G401.6 (cell line): ENCODE data around the gene AVP.

Experiments
- FAIRE-seq: peaks from 2 replicates; lab custom pipeline; 2012; peaks lifted over from hg19 to GRCh38; lab: Jason Lieb, UNC

The AVP gene

GRCh38 chr20:3109350-3110302, 25.1 kb upstream of the AVP start:
- no peak for FAIRE-seq

- FAIRE-seq = no peak
Observed at GRCh38 chr20:3107464-3108025, 23.0 kb upstream of the AVP start.

GRCh38 chr20:3106658-3107463, 22.3 kb upstream of the AVP start:
- FAIRE-seq = no peak

- no peak for FAIRE-seq
Observed at GRCh38 chr20:3106185-3106584, 21.7 kb upstream of the AVP start.

GRCh38 chr20:3105256-3106137, 21.0 kb upstream of the AVP start:
- FAIRE-seq = no peak

DNA sequence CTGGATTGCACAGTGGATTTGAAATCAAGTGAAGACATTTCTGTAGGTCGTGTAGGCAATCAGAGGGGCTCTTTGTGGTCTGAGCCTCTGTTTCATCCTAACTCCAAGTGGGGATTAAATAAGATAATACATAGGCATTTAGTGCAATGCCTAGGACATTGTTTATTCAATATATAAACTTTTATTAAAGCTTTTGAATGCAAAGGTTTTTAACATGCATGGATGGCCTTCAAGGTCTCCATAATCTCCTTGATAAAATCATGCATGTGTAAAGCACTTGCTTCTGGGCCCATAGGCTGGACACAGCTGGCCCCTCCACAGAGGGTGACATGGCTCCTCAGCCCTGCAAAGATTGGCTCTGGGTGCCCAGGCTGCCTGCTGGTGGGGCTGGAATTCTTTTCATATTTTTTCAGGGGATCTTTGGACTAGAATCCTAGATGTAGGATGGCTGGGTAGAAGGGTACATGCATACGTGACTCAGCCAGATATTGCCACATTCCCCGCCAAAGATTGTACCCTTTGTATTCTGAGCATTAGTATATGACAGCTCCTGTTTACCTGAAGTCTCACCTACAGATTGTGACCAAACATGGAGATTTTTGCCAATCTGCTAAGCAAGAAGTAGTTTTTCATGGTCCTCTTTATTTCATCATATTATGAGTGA, 19.0 kb upstream of the AVP start:
- no peak for FAIRE-seq

GRCh38 chr20:3102575-3103368, 18.2 kb upstream of the AVP start:
- no peak for FAIRE-seq

- no peak for FAIRE-seq
Observed at GRCh38 chr20:3101737-3102574, 17.4 kb upstream of the AVP start.

DNA sequence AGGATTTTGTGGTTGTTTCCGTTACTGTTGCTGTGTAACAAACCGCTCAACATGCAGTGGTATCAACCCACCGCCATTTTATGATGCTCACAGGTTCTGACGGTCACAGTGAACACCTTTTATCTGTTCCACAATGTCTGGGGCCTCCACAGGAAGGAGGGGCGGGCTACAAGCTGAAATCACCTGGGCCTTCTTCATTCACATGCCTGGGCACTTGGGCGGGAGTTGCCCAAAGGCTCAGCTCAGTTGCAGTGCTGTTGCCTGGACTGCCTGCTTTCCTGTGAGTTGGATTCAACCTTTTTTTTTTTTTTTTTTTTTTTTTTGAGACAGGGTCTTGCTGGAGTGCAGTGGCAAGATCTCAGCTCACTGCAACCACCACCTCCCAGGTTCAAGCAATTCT, 16.7 kb upstream of the AVP start:
- FAIRE-seq = no peak

DNA sequence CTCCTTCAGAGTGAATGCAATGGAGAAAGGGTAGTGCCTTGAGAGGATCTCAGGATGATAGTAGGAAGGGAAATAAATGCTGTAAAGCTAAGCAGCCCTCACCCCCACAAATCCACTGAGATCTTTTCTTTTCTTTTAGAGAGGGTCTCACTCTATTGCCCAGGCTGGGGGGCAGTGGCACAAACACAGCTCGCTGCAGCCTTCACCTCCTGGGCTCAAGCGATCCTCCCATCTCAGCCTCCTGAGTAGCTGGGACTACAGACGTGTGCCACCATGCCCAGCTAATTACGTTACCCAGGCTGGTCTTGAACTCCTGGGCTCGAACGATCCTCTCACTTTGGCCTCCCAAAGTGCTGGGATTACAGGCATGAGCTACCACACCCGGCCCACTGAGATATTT, 16.0 kb upstream of the AVP start:
- no peak for FAIRE-seq

GRCh38 chr20:3094848-3095629, 10.5 kb upstream of the AVP start:
- FAIRE-seq = no peak

DNA sequence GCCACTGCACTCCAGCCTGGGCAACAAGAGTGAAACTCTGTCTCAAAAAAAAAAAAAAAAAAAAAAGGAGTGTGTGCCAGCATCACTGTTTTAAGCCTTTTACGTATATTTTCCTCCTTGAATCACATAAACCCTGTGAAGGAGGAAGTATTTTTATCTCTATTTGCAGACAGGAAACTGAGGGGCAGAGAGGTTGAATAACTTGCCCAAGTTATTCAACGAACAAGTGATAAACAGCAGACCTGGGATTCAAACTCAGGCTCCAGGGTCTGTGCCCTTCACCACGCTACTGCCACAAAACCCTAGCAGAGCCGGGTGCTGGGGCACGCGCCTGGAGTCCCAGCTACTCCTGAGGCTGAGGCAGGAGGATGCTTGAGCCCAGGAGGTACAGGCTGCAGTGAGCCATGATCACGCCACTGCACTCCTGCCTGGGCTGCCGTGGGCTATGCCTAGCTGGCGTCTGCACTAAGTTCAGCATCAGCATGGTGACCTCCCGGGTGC, 9.4 kb upstream of the AVP start:
- no peak for FAIRE-seq

DNA sequence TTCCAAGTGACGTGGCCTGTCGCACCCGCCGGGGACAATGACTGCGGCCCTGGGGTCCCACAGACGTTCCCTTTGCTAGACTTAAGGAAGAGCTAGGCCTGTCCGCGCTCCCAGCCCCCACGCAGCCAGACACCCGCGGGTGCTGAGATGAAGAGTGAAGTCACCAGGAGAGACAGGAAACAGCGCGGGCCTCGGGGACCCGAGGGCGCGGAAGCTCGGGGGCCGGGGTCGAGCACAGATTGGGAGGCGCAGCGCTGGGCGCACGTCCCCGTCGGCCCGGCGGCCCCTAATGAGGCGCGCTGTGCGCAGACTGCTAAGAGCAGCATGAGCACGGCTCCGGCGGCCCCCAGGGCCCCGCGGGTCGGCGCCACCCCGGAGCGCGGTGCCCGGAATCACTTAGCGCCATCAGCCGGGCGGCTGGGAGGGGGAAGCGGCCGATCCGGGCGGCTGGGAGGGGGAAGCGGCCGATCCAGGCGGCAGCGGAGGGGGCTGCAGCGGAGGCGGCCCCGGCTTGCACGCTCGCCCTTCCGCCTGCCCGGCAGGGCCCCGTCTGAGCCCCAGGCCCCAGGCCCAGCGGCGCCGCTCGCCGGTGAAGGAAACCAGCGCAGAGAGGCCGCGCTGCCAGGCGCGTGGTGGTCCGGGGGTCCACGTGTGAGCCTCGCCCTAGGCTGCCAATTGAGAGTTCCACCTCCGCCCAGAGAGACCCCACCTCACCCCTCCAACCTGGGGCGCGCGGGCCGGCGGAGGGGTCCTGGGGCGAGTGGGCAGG, 8.3 kb upstream of the AVP start:
- no peak for FAIRE-seq

DNA sequence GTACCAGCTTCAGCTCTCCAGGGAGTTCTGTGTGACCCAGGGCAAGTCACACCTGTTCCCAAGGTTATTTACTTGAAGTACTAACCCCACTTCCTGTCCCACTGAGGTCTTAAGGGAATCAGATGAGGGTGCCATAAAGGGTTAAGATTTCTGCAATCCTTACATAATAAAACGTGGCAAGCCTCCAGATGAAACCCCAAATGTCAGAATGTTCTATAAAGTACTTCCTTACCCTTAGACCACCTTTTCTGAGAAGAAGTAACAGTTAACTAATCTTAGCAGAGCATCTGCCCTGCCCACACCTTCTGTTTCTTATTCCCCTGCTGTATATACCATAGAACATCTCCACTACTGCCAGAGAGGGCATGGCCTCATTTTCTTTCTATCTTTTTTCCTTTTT, 6.0 kb upstream of the AVP start:
- FAIRE-seq = no peak

DNA sequence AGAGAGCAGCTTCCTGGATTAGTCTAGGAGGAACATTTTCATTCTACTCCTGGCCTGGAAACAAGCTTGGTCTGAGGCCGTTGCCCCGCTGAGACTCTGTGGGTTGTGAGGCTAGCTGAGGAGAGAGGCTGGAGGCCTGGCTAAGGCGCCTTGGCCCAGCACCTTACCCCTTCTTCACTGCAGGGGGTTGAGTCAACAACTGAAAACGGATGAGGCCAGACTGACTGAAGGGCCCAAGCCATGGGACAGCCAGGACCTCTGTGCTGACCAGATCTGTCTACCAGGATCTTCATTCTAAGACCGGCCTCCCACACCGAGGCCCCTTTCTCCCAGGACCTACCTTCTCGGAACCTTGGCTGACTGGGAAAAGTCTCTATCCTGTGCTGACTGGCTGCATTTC, 3.5 kb upstream of the AVP start:
- no peak for FAIRE-seq

DNA sequence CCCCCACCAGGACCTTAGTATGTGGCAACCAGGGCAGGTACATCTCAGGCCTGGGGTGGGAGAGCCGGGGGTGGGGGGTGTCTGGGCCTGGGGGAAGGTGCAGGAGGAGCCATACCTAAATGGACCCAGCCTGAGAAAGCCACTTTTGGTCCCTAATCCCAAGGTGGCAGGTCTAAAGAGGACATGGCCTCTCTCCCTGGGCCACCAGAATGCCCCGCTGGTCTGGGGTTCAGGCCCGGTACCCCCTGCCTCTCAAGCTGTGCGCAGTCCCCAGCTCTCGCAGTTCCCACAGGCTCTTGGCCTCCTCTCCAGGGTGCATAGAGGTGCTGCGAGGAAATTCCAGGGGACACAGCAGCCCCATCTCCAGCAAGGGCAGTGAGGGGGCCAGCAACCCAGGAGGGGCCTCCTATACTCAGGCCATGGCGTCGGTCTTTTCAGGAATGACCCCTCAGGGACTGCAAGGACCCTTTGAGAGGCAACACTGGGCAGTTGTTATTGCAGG, 1.1 kb upstream of the AVP start:
- no peak for FAIRE-seq

- no peak for FAIRE-seq
Observed at GRCh38 chr20:3084986-3085360, 449 bp upstream of the AVP start.
